ENCODE results near the gene BHLHE40. TPM values are rescaled to one million over a fixed set of nuclear protein-coding genes. Genes with fewer than 3 reads are reported as not detected.

Gene BHLHE40
- polyA plus RNA-seq, 1 of the 3 experiments (the other 2 are of a cell fraction) = 62.2 TPM

GRCh38 chr3:4977853-4978203 lies 1.4 kb upstream of the BHLHE40 start:
- peaks cover 10 to 17% of the 10 kb centered on the region in 2 experiments for H3K36me3 ChIP-seq (replicated peaks in 1 of 2; ENCODE audit: control insufficient read depth in 1 of 2, insufficient read depth in 2 of 2, low read length in 1 of 2)
- H3K9ac ChIP-seq = peak overlapping the region; percentile 94
- H3F3A ChIP-seq (replicated peaks; ENCODE audit: insufficient read depth) = peaks cover 36% of the 10 kb centered on the region
- H3K9me2 ChIP-seq = no peaks in the 10 kb centered on the region
- H3K4me1 ChIP-seq (ENCODE audit: control insufficient read depth in 1 of 2, insufficient read depth in 2 of 2, low read depth in 1 of 2, low read length in 1 of 2) = peaks cover 12 to 14% of the 10 kb centered on the region in 2 experiments; a peak in 3 of 4 replicates
- peak overlapping the region; percentile 96 for H3K4me2 ChIP-seq
- no peak for DNase-seq
- H3K9me3 ChIP-seq = no peaks in the 10 kb centered on the region
- peak overlapping the region; percentile 51 to 72 for H3K4me3 ChIP-seq (ENCODE audit: low read depth in 2 of 2, low read length in 1 of 2)
- ChIA-PET POLR2A (interaction anchor here (1.9 kb wide), 1 partner anchor 9 kb away, joined by 9 read pairs; no protein-coding TSS in a partner anchor), CTCF (interaction anchor here (0.6 to 16.3 kb wide), 4 partner anchors 9 to 263 kb away, joined by 3 to 277 read pairs (median 20); no protein-coding TSS in a partner anchor)
- TF ChIP-seq MAX (IDR thresholded peaks at IDR 0.05; ENCODE audit: low read depth) (no peak), GATA2 (CRISPR knock-in tag; IDR thresholded peaks at IDR 0.05) (no peak), POLR2AphosphoS5 (IDR thresholded peaks at IDR 0.05; ENCODE audit: low read depth, low read length) (no peak)
- H2AFZ ChIP-seq (ENCODE audit: low read depth) = peak overlapping the region; percentile 60
- WGBS (ENCODE audit: low lambda C conversion rate) = 3% methylated on average over 12 of the region's 13 CpGs
- peaks cover 7% of the 10 kb centered on the region for H4K20me1 ChIP-seq (ENCODE audit: insufficient read depth)
- peaks cover 34% of the 10 kb centered on the region for H3K79me2 ChIP-seq (ENCODE audit: insufficient read depth)
- H3K27ac ChIP-seq (ENCODE audit: low read depth in 2 of 2, low read length in 1 of 2) = peak overlapping the region; percentile 89 to 95
- no peaks in the 10 kb centered on the region for H3K27me3 ChIP-seq (ENCODE audit: insufficient read depth)

- peaks cover 40% of the 10 kb centered on the region for H3K79me2 ChIP-seq (ENCODE audit: insufficient read depth)
- peaks cover 16 to 23% of the 10 kb centered on the region in 2 experiments for H3K36me3 ChIP-seq (replicated peaks in 1 of 2; ENCODE audit: control insufficient read depth in 1 of 2, insufficient read depth in 2 of 2, low read length in 1 of 2)
- H3K4me1 ChIP-seq (ENCODE audit: control insufficient read depth in 1 of 2, insufficient read depth in 2 of 2, low read depth in 1 of 2, low read length in 1 of 2) = peaks cover 17 to 20% of the 10 kb centered on the region in 2 experiments; a peak in 3 of 4 replicates
- ChIA-PET POLR2A (interaction anchor here (0.8 to 1.9 kb wide), 5 partner anchors 8 to 267 kb away, joined by 3 to 9 read pairs (median 4); no protein-coding TSS in a partner anchor), CTCF (interaction anchor here (1.2 to 16.3 kb wide), 6 partner anchors 9 to 263 kb away, joined by 3 to 277 read pairs (median 4); no protein-coding TSS in a partner anchor)
- WGBS (ENCODE audit: low lambda C conversion rate) = under 1% methylated on average over 21 of the region's 76 CpGs
- peaks cover 36% of the 10 kb centered on the region for H3F3A ChIP-seq (replicated peaks; ENCODE audit: insufficient read depth)
- peak; percentile 86 for DNase-seq
- H3K9me2 ChIP-seq = no peaks in the 10 kb centered on the region
- H3K9ac ChIP-seq = peak overlapping the region; percentile 94
- H3K27me3 ChIP-seq (ENCODE audit: insufficient read depth) = no peaks in the 10 kb centered on the region
- peaks cover 13% of the 10 kb centered on the region for H4K20me1 ChIP-seq (ENCODE audit: insufficient read depth)
- peak overlapping the region; percentile 60; the same call in 1 of the 2 replicates for H2AFZ ChIP-seq (ENCODE audit: low read depth)
- peak overlapping the region; percentile 89 to 95 for H3K27ac ChIP-seq (ENCODE audit: low read depth in 2 of 2, low read length in 1 of 2)
- H3K9me3 ChIP-seq = no peaks in the 10 kb centered on the region
- peak overlapping the region; percentile 96 for H3K4me2 ChIP-seq
- H3K4me3 ChIP-seq (ENCODE audit: low read depth in 2 of 2, low read length in 1 of 2) = peak overlapping the region; percentile 51 to 72
- peak; percentile 71; the same call in 1 of the 2 replicates for TF ChIP-seq REST (IDR thresholded peaks at IDR 0.05; ENCODE audit: low read depth, low read length)
- TF ChIP-seq JUND (IDR thresholded peaks at IDR 0.05) = peak; percentile 33
- peak; percentile 33; the same call in 1 of the 2 replicates for TF ChIP-seq FOXJ3 (CRISPR knock-in tag; IDR thresholded peaks at IDR 0.05)
- peak; percentile 59 for TF ChIP-seq TCF12 (IDR thresholded peaks at IDR 0.05)
- peak; percentile 81 for TF ChIP-seq NFIC (IDR thresholded peaks at IDR 0.05; ENCODE audit: borderline replicate concordance)
- no peak for TF ChIP-seq EZH2phosphoT487 (IDR thresholded peaks at IDR 0.05; ENCODE audit: borderline replicate concordance, low read depth)
- TF ChIP-seq FOXM1 (IDR thresholded peaks at IDR 0.05; ENCODE audit: low read depth) = 0 out of 2 replicates have a peak, but pooled peaks have one; percentile 47
- no peak for TF ChIP-seq RFX5 (IDR thresholded peaks at IDR 0.05; ENCODE audit: low read length)
- TF ChIP-seq MXI1 (IDR thresholded peaks at IDR 0.05; ENCODE audit: low read depth, low read length) = peak; percentile 65
- TF ChIP-seq YY1 (IDR thresholded peaks at IDR 0.05; ENCODE audit: low read depth) = no peak
- TF ChIP-seq CHD2 (IDR thresholded peaks at IDR 0.05; ENCODE audit: low read length, partially characterized antibody) = peak; percentile 75
- peak; percentile 84; the same call in 1 of the 2 replicates for TF ChIP-seq MAX (IDR thresholded peaks at IDR 0.05; ENCODE audit: low read depth)
- TF ChIP-seq NRF1 (IDR thresholded peaks at IDR 0.05; ENCODE audit: low read depth, low read length) = no peak; the same call in 1 of the 2 replicates
- TF ChIP-seq TEAD4 (IDR thresholded peaks at IDR 0.05; ENCODE audit: borderline replicate concordance, insufficient read depth) = peak; percentile 64
- TF ChIP-seq RXRA (IDR thresholded peaks at IDR 0.05; ENCODE audit: borderline replicate concordance, low read depth) = peak; percentile 66; the same call in 1 of the 2 replicates
- TF ChIP-seq CTCF (IDR thresholded peaks at IDR 0.05) = peak; percentile 33
- TF ChIP-seq GABPA (IDR thresholded peaks at IDR 0.05; ENCODE audit: low read depth) = no peak
- TF ChIP-seq RCOR1 (IDR thresholded peaks at IDR 0.05; ENCODE audit: low read length) = no peak
These were observed 852 bp upstream of the BHLHE40 start for GRCh38 chr3:4978204-4978965.
